Neuron (in vitro differentiated cells): ENCODE measurements around the gene CORT.
A peak's percentile ranks its signal among the peaks of the same experiment; 100 is the strongest.

Experiments used
- H2AFZ ChIP-seq: one replicate; pipeline ENCODE4 v1.6.1; 2013; ENCODE audit warnings: low read depth, mild to moderate bottlenecking, inconsistent platforms, low read length, moderate library complexity
- H3K27me3 ChIP-seq: one replicate; pipeline ENCODE4 v1.6.1; 2013; ENCODE audit warnings: low read length; ENCODE audit not compliant: insufficient read depth
- H3K36me3 ChIP-seq: one replicate; pipeline ENCODE4 v1.6.1; 2013; ENCODE audit warnings: low read length; ENCODE audit not compliant: insufficient read depth
- H3K4me1 ChIP-seq: one replicate; pipeline ENCODE4 v1.6.1; 2013; ENCODE audit warnings: low read length; ENCODE audit not compliant: insufficient read depth
- H3K4me3 ChIP-seq: 2 replicates; pipeline ENCODE4 v1.5.1; 2013; ENCODE audit warnings: mild to moderate bottlenecking, low read length, moderate library complexity
- H3K9me3 ChIP-seq: one replicate; pipeline ENCODE4 v1.6.1; 2013; ENCODE audit warnings: low read length

CORT gene

GRCh38 chr1:10428984-10429383 lies 20.8 kb upstream of the CORT start:
- Histone ChIP-seq H3K4me3 (no peak overlapping the region), H3K36me3 (peaks cover 6% of the 10 kb centered on the region), H3K9me3 (no peaks in the 10 kb centered on the region), H3K27me3 (no peaks in the 10 kb centered on the region), H2AFZ (no peak overlapping the region), H3K4me1 (peaks cover 11% of the 10 kb centered on the region)

- H3K4me3 ChIP-seq = peak overlapping the region; percentile 93
- H3K27me3 ChIP-seq = no peaks in the 10 kb centered on the region
- no peaks in the 10 kb centered on the region for H3K9me3 ChIP-seq
These were observed 20.0 kb upstream of the CORT start for GRCh38 chr1:10429868-10430215.

GRCh38 chr1:10430216-10431069 lies 19.4 kb upstream of the CORT start, which contains the start of gene CENPS:
CENPS (plus strand) TSS chr1:10430433; CDS start chr1:10430518, 85 bp downstream.
- Histone ChIP-seq H2AFZ (peak within 1 kb of the TSS; percentile 83), H3K27me3 (no peaks in the 10 kb centered on the region), H3K4me1 (peaks cover 11% of the 10 kb centered on the region), H3K4me3 (peak within 1 kb of the TSS; percentile 93), H3K9me3 (no peaks in the 10 kb centered on the region), H3K36me3 (peaks cover 6% of the 10 kb centered on the region)

More at GRCh38 chr1:10429868-10430215, 20.0 kb upstream of the CORT start:
- Histone ChIP-seq H2AFZ (no peak overlapping the region), H3K4me1 (peaks cover 11% of the 10 kb centered on the region), H3K36me3 (peaks cover 6% of the 10 kb centered on the region)

- Histone ChIP-seq H3K4me1 (peaks cover 11% of the 10 kb centered on the region), H2AFZ (peak overlapping the region; percentile 83), H3K9me3 (no peaks in the 10 kb centered on the region), H3K4me3 (peak overlapping the region; percentile 93), H3K27me3 (no peaks in the 10 kb centered on the region), H3K36me3 (peaks cover 6% of the 10 kb centered on the region)
These were observed 18.6 kb upstream of the CORT start for GRCh38 chr1:10431070-10431730.

- Histone ChIP-seq H2AFZ (no peak overlapping the region), H3K36me3 (peaks cover 6% of the 10 kb centered on the region), H3K9me3 (no peaks in the 10 kb centered on the region), H3K4me1 (peaks cover 11% of the 10 kb centered on the region), H3K27me3 (no peaks in the 10 kb centered on the region), H3K4me3 (no peak overlapping the region)
These were observed 16.7 kb upstream of the CORT start for GRCh38 chr1:10432910-10433700.

- Histone ChIP-seq H3K4me1 (peaks cover 11% of the 10 kb centered on the region), H2AFZ (no peak overlapping the region), H3K27me3 (no peaks in the 10 kb centered on the region), H3K36me3 (peaks cover 9% of the 10 kb centered on the region), H3K9me3 (no peaks in the 10 kb centered on the region), H3K4me3 (no peak overlapping the region)
These were observed 16.0 kb upstream of the CORT start for GRCh38 chr1:10433790-10434189.

GRCh38 chr1:10434590-10434989 lies 15.2 kb upstream of the CORT start:
- H3K9me3 ChIP-seq = no peaks in the 10 kb centered on the region
- peaks cover 11% of the 10 kb centered on the region for H3K4me1 ChIP-seq
- H3K36me3 ChIP-seq = peaks cover 9% of the 10 kb centered on the region
- H3K27me3 ChIP-seq = no peaks in the 10 kb centered on the region
- H2AFZ ChIP-seq = no peak overlapping the region
- H3K4me3 ChIP-seq = no peak overlapping the region

GRCh38 chr1:10437052-10437451 lies 12.8 kb upstream of the CORT start:
- Histone ChIP-seq H3K4me3 (no peak overlapping the region), H3K36me3 (peaks cover 13% of the 10 kb centered on the region), H2AFZ (no peak overlapping the region), H3K4me1 (no peaks in the 10 kb centered on the region), H3K9me3 (no peaks in the 10 kb centered on the region), H3K27me3 (no peaks in the 10 kb centered on the region)

- Histone ChIP-seq H3K27me3 (no peaks in the 10 kb centered on the region), H3K4me3 (no peak overlapping the region), H3K9me3 (no peaks in the 10 kb centered on the region), H2AFZ (no peak overlapping the region), H3K4me1 (no peaks in the 10 kb centered on the region), H3K36me3 (peaks cover 11% of the 10 kb centered on the region)
These were observed 11.1 kb upstream of the CORT start for GRCh38 chr1:10438677-10439163.

GRCh38 chr1:10440305-10440704 lies 9.5 kb upstream of the CORT start:
- Histone ChIP-seq H3K27me3 (no peaks in the 10 kb centered on the region), H3K4me1 (no peaks in the 10 kb centered on the region), H2AFZ (no peak overlapping the region), H3K9me3 (no peaks in the 10 kb centered on the region), H3K4me3 (no peak overlapping the region), H3K36me3 (peaks cover 15% of the 10 kb centered on the region)

- H3K36me3 ChIP-seq = peaks cover 20% of the 10 kb centered on the region
- no peaks in the 10 kb centered on the region for H3K9me3 ChIP-seq
- H2AFZ ChIP-seq = no peak overlapping the region
- no peaks in the 10 kb centered on the region for H3K27me3 ChIP-seq
- no peak overlapping the region for H3K4me3 ChIP-seq
- no peaks in the 10 kb centered on the region for H3K4me1 ChIP-seq
These were observed 9.0 kb upstream of the CORT start for GRCh38 chr1:10440794-10441193.

GRCh38 chr1:10444248-10444647 lies 5.6 kb upstream of the CORT start:
- Histone ChIP-seq H3K27me3 (no peaks in the 10 kb centered on the region), H3K36me3 (peaks cover 19% of the 10 kb centered on the region), H3K9me3 (no peaks in the 10 kb centered on the region), H2AFZ (no peak overlapping the region), H3K4me1 (no peaks in the 10 kb centered on the region), H3K4me3 (no peak overlapping the region)
